GM18951 (cell line): ENCODE measurements around the gene SMIM3.
A peak's percentile ranks its signal among the peaks of the same experiment; 100 is the strongest.

Experiments used
- POLR2A ChIP-seq: IDR thresholded peaks from 4 replicates; pipeline ENCODE4 v1.6.1; 2011; ENCODE audit warnings: mild to moderate bottlenecking; ENCODE audit not compliant: insufficient read length, insufficient read depth; ENCODE audit errors: extremely low read depth
- in situ Hi-C: fragments of 300-500 bp; cut with MboI; formaldehyde crosslinking; loops from one replicate; pipeline ENCODE4 v1.12.0; 2022; ENCODE audit warnings: low sequenced_read_pairs, mixed read lengths, inconsistent platforms; ENCODE audit not compliant: unreplicated experiment

The SMIM3 gene

GRCh38 chr5:150757087-150757649 lies 21.4 kb upstream of the SMIM3 start:
- in situ Hi-C loops, result no loop called here
- TF ChIP-seq POLR2A, result no peak

- in situ Hi-C loops, result no loop called here
- TF ChIP-seq POLR2A, result no peak
These were observed 20.4 kb upstream of the SMIM3 start for GRCh38 chr5:150758203-150758530.

DNA sequence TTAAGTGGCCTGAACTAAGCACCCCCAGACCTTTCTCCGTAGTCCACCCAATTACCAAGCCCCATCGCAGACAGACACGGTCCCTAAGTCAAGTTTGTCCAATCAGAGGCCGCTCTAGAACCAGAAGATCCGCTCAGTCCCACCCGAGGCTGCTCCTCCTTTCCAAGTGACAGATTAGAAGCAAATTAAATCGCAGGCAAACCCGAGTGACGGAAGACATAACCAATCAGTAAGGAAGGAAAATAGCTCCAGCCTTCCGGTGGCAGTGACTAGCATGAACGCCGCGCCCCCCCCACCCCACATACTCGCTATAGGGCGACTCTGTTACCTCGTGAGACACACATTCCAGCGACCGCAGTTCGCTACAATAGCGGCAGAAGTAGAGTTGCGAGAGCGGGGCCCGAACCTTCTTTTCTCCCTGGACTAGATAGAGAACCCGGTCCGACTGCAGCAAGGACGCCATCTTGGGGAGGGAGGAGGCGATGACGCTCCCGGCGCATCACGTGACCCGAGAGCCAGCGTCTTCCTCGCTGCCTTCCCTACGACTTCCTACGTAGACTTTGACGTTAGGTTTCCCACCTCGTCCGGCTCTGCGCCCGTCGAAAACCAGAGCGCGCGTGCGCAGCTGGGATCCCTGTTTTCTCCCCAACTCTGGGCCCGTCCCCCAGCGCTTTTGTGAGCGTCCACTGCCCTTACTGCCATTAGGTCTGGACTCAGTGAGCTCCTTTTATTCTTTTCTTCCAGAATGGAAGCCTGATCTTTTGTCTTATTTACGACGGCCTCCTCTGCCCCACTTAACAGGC lies 19.8 kb upstream of the SMIM3 start, which contains the start of gene DCTN4:
Gene DCTN4, minus strand, starts transcription at position 487 of the 803 bp plus-strand sequence. Its CDS starts 24 bp downstream, at position 463.
- peak; percentile 77 for TF ChIP-seq POLR2A
- in situ Hi-C loops, result no loop called here

- in situ Hi-C loops, result no loop called here
- TF ChIP-seq POLR2A, result no peak
These were observed 19.3 kb upstream of the SMIM3 start for GRCh38 chr5:150759334-150759583.

GRCh38 chr5:150762211-150762610 lies 16.3 kb upstream of the SMIM3 start:
- in situ Hi-C loops, result no loop called here

DNA sequence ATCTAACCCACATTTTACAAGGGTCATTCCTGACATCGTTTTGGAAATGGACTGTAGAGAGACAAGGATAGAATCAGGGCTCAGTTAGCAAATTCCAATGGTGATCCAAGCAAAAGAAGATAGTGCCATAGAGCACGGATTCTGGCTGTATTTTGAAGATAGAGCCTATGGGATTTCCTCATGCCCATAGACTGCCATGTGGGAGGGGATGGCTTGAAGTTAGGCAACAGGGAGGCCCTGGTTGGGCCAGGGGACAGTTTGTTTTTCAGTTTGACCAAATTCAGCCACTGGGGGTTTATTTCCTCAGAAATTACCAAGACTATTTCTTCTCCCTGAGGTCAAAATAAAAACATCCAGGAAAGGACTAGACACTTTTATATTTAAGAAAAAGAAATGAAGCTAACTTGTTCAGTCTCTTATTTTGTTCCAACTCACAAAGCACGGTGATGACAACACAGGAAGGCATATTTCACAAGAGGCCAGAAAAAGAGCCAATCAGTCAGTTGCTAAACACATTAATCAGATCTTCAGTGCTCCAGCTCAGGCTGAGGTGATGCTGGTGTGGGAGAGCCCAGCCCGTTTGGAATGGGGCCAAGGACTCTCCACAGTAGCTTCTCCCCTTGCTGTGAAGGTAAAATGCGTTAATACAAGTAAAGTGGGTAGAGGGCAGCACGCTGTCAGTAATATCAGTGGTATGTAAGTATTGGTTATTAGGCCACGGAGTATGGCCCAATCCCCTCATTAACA lies 15.4 kb upstream of the SMIM3 start:
- no peak for TF ChIP-seq POLR2A
- in situ Hi-C loops, result no loop called here

More at GRCh38 chr5:150762211-150762610, 16.3 kb upstream of the SMIM3 start:
- TF ChIP-seq POLR2A, result no peak

GRCh38 chr5:150764530-150764929 lies 14.0 kb upstream of the SMIM3 start:
- TF ChIP-seq POLR2A, result no peak
- in situ Hi-C loops, result no loop called here

GRCh38 chr5:150765011-150765798 lies 13.4 kb upstream of the SMIM3 start:
- TF ChIP-seq POLR2A, result no peak
- in situ Hi-C loops, result no loop called here

GRCh38 chr5:150765799-150766169 lies 12.8 kb upstream of the SMIM3 start:
- in situ Hi-C loops, result no loop called here
- TF ChIP-seq POLR2A, result no peak

DNA sequence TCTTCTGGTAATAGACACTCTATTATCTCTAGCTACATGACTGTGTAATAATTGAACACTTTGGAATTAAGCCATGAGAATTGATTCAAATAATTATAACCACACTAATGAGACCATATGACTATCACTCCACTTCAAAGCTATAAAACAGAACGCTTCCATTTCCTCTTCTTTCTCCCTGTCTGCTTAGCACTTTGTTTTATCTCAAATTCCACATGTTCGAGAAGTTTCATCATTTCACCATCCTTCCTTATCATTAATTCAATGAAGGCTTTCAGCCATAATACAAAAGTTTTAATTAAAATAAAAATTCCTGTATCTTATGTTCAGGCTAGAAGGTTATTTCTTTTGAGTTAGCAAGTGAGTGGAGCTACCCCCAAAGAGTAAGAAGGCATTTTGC lies 12.3 kb upstream of the SMIM3 start:
- in situ Hi-C loops, result no loop called here
- TF ChIP-seq POLR2A, result no peak

DNA sequence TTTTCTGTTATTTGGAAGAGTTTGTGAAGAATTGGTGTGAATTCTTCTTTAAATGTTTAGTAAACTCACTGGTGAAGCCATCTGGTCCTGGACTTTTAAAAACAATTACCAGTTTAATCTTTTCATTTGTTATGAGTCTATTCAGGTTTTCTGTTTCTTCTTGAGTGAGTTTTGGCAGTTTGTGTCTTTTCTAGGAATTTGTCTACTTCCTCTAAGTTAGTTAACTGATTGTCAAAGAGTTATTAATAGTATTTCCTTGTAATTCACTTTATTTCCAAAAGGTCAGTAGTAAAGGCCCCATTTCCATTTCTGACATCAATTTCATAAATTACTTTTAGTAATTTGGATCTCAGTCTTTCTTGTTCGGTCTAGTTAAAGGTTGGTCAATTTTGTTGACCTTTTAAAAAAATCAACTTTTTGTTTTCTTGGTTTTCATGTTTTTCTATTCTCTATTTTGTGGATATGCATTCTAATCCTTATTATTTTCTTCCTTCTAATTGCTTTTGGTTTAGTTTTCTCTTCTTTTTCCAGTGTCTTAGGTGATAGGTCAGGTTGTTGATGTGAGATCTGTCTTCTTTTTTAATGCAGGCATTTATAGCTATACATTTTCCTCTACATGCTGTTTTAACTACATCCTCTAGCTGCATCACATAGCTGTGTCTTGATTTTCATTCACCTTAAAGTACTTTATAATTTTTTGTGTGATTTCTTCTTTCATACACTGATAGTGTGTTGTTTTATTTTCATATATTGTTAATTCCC lies 7.3 kb upstream of the SMIM3 start:
- TF ChIP-seq POLR2A, result no peak
- in situ Hi-C loops, result no loop called here

- no peak for TF ChIP-seq POLR2A
- in situ Hi-C loops, result no loop called here
These were observed 4.4 kb upstream of the SMIM3 start for GRCh38 chr5:150774145-150774544.

DNA sequence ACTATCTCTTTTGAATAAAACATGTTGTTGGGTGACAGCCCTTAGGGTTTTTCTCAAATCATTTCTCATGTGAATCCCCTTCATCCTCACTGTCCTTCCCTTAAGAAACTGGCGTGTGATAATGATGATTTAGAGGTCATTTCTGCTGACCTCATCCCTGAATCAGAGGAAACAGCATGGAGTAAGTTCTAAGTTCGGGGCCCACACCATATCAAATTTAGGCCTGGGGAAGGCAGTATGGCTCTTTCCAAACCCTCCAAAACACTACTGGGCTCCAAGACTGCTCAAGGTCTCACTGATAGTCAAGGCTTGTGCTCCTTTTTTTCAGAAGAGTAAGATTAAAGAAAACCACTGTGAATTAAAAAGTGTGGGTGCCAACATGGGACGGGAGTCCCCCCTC lies 872 bp upstream of the SMIM3 start:
- no peak for TF ChIP-seq POLR2A
- in situ Hi-C loops, result no loop called here

GRCh38 chr5:150778088-150778516 lies 455 bp upstream of the SMIM3 start:
- TF ChIP-seq POLR2A, result no peak
- in situ Hi-C loops, result no loop called here
